NCI-H1417 (cell line): ENCODE results near the gene TAS1R1.

Experiments
- DNase-seq, 3 experiments: peaks; one replicate each; lab custom pipeline; 2025; lab: John Stamatoyannopoulos, UW

The TAS1R1 gene

GRCh38 chr1:6612641-6613360 is 57.7 kb downstream of the TAS1R1 start:
- peak; percentile 58 to 89 (median 88) for DNase-seq

GRCh38 chr1:6613361-6614018 is 58.4 kb downstream of the TAS1R1 start, which contains the start of gene PHF13:
Gene PHF13, plus strand, starts transcription at chr1:6613731. Its CDS starts 336 bp downstream, at chr1:6614067.
- peak; percentile 98 to 99 (median 99) for DNase-seq

GRCh38 chr1:6614019-6614928 is 59.2 kb downstream of the TAS1R1 start:
- peak in 2 of 3 experiments; percentile 57 to 70 for DNase-seq

GRCh38 chr1:6614929-6615785 is 60.0 kb downstream of the TAS1R1 start:
- peak in 1 of 3 experiments; percentile 13 for DNase-seq

- DNase-seq = no peak
Observed at GRCh38 chr1:6619045-6619444, 63.9 kb downstream of the TAS1R1 start.

- DNase-seq = no peak
Observed at GRCh38 chr1:6621429-6622391, 66.6 kb downstream of the TAS1R1 start.

- no peak for DNase-seq
Observed at GRCh38 chr1:6622396-6623152, 67.5 kb downstream of the TAS1R1 start.

- DNase-seq = no peak
Observed at GRCh38 chr1:6623269-6623965, 68.3 kb downstream of the TAS1R1 start.

- DNase-seq = peak; percentile 84 to 89 (median 85)
Observed at GRCh38 chr1:6624710-6625583, 69.8 kb downstream of the TAS1R1 start, which contains the start of gene THAP3. Gene THAP3, plus strand, starts transcription at chr1:6624868. Its CDS starts 351 bp downstream, at chr1:6625219.

GRCh38 chr1:6625584-6626149 is 70.6 kb downstream of the TAS1R1 start:
- no peak for DNase-seq

- no peak for DNase-seq
Observed at GRCh38 chr1:6627031-6627430, 71.9 kb downstream of the TAS1R1 start.

GRCh38 chr1:6627841-6628545 is 72.9 kb downstream of the TAS1R1 start:
- DNase-seq = no peak

GRCh38 chr1:6628971-6629479 is 73.9 kb downstream of the TAS1R1 start:
- no peak for DNase-seq
